HEK293 (cell line): ENCODE data around the gene LONP2.

Experiments
- ELK4 ChIP-seq: IDR thresholded peaks from 2 replicates; pipeline ENCODE4 v1.6.1; 2011; ENCODE audit warnings: mild to moderate bottlenecking, low read depth, low read length, borderline replicate concordance
- FEZF1 ChIP-seq: fragments of 450-650 bp; formaldehyde crosslinking; IDR thresholded peaks from 2 replicates; pipeline ENCODE4 v1.5.1; 2016; ENCODE audit warnings: missing biosample characterization, missing genetic modification characterization
- KLF1 ChIP-seq: fragments of 450-650 bp; formaldehyde crosslinking; IDR thresholded peaks from 2 replicates; pipeline ENCODE4 v1.5.1; 2016; ENCODE audit warnings: missing biosample characterization, missing genetic modification characterization
- KLF10 ChIP-seq: fragments of 450-650 bp; IDR thresholded peaks from 2 replicates; pipeline ENCODE4 v1.5.1; 2018; ENCODE audit warnings: missing biosample characterization, mild to moderate bottlenecking, missing genetic modification characterization
- KLF8 ChIP-seq: fragments of 450-650 bp; formaldehyde crosslinking; IDR thresholded peaks from 2 replicates; pipeline ENCODE4 v1.5.1; 2016; ENCODE audit warnings: missing biosample characterization, missing genetic modification characterization
- OSR2 ChIP-seq: fragments of 450-650 bp; formaldehyde crosslinking; IDR thresholded peaks from 2 replicates; pipeline ENCODE4 v1.5.1; 2016; ENCODE audit warnings: missing biosample characterization, missing genetic modification characterization
- RBAK ChIP-seq: fragments of 450-650 bp; formaldehyde crosslinking; IDR thresholded peaks from 2 replicates; pipeline ENCODE4 v1.5.1; 2016; ENCODE audit warnings: missing biosample characterization, missing genetic modification characterization
- SCRT1 ChIP-seq: fragments of 450-650 bp; formaldehyde crosslinking; IDR thresholded peaks from 2 replicates; pipeline ENCODE4 v1.5.1; 2016; ENCODE audit warnings: missing biosample characterization, missing genetic modification characterization, borderline replicate concordance
- SETDB1 ChIP-seq: IDR thresholded peaks from one replicate; pipeline ENCODE4 v1.6.1; 2017; ENCODE audit warnings: mild to moderate bottlenecking, low read length, moderate library complexity, mixed read lengths; ENCODE audit not compliant: insufficient read length
- TSHZ1 ChIP-seq: fragments of 450-650 bp; formaldehyde crosslinking; IDR thresholded peaks from 2 replicates; pipeline ENCODE4 v1.5.1; 2016; ENCODE audit warnings: missing biosample characterization, missing genetic modification characterization, borderline replicate concordance
- ZBTB10 ChIP-seq: fragments of 450-650 bp; formaldehyde crosslinking; IDR thresholded peaks from 2 replicates; pipeline ENCODE4 v1.5.1; 2016; ENCODE audit warnings: missing biosample characterization, missing genetic modification characterization
- ZBTB17 ChIP-seq: fragments of 450-650 bp; formaldehyde crosslinking; IDR thresholded peaks from 2 replicates; pipeline ENCODE4 v1.5.1; 2016; ENCODE audit warnings: missing biosample characterization, missing genetic modification characterization
- ZBTB6 ChIP-seq: fragments of 450-650 bp; formaldehyde crosslinking; IDR thresholded peaks from 2 replicates; pipeline ENCODE4 v1.5.1; 2017; ENCODE audit warnings: missing biosample characterization, missing genetic modification characterization
- ZFP37 ChIP-seq: fragments of 450-650 bp; formaldehyde crosslinking; IDR thresholded peaks from 2 replicates; pipeline ENCODE4 v1.5.1; 2016; ENCODE audit warnings: missing biosample characterization, missing genetic modification characterization
- ZNF214 ChIP-seq: fragments of 450-650 bp; formaldehyde crosslinking; IDR thresholded peaks from 2 replicates; pipeline ENCODE4 v1.5.1; 2017; ENCODE audit warnings: missing biosample characterization, mild to moderate bottlenecking, missing genetic modification characterization, borderline replicate concordance
- ZNF354C ChIP-seq: fragments of 450-650 bp; formaldehyde crosslinking; IDR thresholded peaks from 2 replicates; pipeline ENCODE4 v1.5.1; 2016; ENCODE audit warnings: missing biosample characterization, missing genetic modification characterization, low read depth, borderline replicate concordance
- ZNF501 ChIP-seq: fragments of 450-650 bp; formaldehyde crosslinking; IDR thresholded peaks from 2 replicates; pipeline ENCODE4 v1.5.1; 2016; ENCODE audit warnings: missing biosample characterization, missing genetic modification characterization
- ZNF548 ChIP-seq: fragments of 450-650 bp; formaldehyde crosslinking; IDR thresholded peaks from 2 replicates; pipeline ENCODE4 v1.5.1; 2016; ENCODE audit warnings: missing biosample characterization, missing genetic modification characterization
- ZNF624 ChIP-seq: fragments of 450-650 bp; formaldehyde crosslinking; IDR thresholded peaks from 2 replicates; pipeline ENCODE4 v1.5.1; 2017; ENCODE audit warnings: missing biosample characterization, missing genetic modification characterization
- ZNF747 ChIP-seq: fragments of 450-650 bp; formaldehyde crosslinking; IDR thresholded peaks from 2 replicates; pipeline ENCODE4 v1.5.1; 2016; ENCODE audit warnings: missing biosample characterization, missing genetic modification characterization
- ZXDB ChIP-seq: fragments of 450-650 bp; formaldehyde crosslinking; IDR thresholded peaks from 2 replicates; pipeline ENCODE4 v1.5.1; 2016; ENCODE audit warnings: missing biosample characterization, missing genetic modification characterization
- TF ChIP-seq, protein P1 (sequence below): fragments of 450-650 bp; formaldehyde crosslinking; IDR thresholded peaks from 2 replicates; pipeline ENCODE4 v1.5.1; 2016; ENCODE audit warnings: missing biosample characterization, missing genetic modification characterization
- TF ChIP-seq, protein P2 (sequence below): fragments of 450-650 bp; formaldehyde crosslinking; IDR thresholded peaks from 2 replicates; pipeline ENCODE4 v1.5.1; 2017; ENCODE audit warnings: missing biosample characterization, mild to moderate bottlenecking, missing genetic modification characterization, moderate library complexity
- TF ChIP-seq, protein P3 (sequence below): fragments of 450-650 bp; formaldehyde crosslinking; IDR thresholded peaks from 2 replicates; pipeline ENCODE4 v1.5.1; 2016; ENCODE audit warnings: missing biosample characterization, missing genetic modification characterization

Gene LONP2

DNA sequence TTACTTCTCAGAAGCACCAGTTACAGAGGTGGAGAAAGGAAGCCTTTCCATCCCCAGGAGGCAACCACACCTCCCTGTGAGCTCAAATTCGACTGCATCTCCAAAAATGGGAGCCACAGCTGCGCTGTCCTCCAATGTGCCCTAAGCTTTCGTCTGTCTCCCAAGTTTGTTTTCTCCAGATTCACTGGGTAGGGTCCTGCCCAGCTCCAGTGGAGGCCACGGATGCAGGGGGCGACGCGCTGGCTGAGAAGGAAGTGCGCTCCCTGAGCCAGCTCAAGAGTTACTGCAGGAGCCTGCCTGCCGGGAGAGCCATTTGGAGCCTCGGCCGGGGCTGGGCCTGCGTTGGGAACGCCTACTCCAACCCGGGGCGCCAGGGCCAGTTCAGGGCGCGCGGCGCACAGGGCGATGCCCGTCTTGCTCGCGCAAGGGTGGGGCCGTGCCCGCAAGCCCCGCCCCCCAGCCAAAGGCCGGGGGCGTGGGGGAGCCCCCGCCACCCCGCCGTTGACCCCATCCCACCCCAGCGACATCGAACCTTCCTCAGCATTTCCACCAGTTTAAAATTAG is 121.6 kb downstream of the LONP2 start (continued):
- TF ChIP-seq TSHZ1 (tag by site-specific recombination) (no peak), ZBTB10 (tag by site-specific recombination) (no peak), ZNF501 (tag by site-specific recombination) (no peak), ZNF747 (no peak), ZNF214 (tag by site-specific recombination) (no peak), ZXDB (tag by site-specific recombination) (no peak), ELK4 (no peak), FEZF1 (tag by site-specific recombination) (no peak), ZNF624 (no peak), OSR2 (tag by site-specific recombination) (peak; percentile 45), SCRT1 (tag by site-specific recombination) (no peak), KLF1 (tag by site-specific recombination) (peak; percentile 86), ZBTB6 (tag by site-specific recombination) (peak; percentile 78), ZFP37 (tag by site-specific recombination) (no peak), KLF10 (no peak), ZNF354C (tag by site-specific recombination) (no peak), RBAK (no peak), ZNF548 (tag by site-specific recombination) (no peak), KLF8 (peak; percentile 48; the same call in 1 of the 2 replicates), SETDB1 (no peak), ZBTB17 (tag by site-specific recombination) (no peak)
- TF ChIP-seq, protein P1, sequence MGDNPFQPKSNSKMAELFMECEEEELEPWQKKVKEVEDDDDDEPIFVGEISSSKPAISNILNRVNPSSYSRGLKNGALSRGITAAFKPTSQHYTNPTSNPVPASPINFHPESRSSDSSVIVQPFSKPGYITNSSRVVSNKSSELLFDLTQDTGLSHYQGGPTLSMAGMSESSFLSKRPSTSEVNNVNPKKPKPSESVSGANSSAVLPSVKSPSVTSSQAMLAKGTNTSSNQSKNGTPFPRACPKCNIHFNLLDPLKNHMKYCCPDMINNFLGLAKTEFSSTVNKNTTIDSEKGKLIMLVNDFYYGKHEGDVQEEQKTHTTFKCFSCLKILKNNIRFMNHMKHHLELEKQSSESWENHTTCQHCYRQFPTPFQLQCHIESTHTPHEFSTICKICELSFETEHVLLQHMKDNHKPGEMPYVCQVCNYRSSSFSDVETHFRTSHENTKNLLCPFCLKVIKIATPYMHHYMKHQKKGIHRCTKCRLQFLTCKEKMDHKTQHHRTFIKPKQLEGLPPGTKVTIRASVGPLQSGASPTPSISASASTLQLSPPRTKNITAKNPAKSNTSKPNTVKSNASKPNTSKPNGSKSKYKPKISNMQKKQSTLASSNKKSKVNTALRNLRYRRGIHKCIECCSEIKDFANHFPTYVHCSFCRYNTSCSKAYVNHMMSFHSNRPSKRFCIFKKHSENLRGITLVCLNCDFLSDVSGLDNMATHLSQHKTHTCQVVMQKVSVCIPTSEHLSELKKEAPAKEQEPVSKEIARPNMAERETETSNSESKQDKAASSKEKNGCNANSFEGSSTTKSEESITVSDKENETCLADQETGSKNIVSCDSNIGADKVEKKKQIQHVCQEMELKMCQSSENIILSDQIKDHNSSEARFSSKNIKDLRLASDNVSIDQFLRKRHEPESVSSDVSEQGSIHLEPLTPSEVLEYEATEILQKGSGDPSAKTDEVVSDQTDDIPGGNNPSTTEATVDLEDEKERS (tag by site-specific recombination) = no peak
- TF ChIP-seq, protein P2, sequence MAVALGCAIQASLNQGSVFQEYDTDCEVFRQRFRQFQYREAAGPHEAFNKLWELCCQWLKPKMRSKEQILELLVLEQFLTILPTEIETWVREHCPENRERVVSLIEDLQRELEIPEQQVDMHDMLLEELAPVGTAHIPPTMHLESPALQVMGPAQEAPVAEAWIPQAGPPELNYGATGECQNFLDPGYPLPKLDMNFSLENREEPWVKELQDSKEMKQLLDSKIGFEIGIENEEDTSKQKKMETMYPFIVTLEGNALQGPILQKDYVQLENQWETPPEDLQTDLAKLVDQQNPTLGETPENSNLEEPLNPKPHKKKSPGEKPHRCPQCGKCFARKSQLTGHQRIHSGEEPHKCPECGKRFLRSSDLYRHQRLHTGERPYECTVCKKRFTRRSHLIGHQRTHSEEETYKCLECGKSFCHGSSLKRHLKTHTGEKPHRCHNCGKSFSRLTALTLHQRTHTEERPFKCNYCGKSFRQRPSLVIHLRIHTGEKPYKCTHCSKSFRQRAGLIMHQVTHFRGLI = no peak
- TF ChIP-seq, protein P3, sequence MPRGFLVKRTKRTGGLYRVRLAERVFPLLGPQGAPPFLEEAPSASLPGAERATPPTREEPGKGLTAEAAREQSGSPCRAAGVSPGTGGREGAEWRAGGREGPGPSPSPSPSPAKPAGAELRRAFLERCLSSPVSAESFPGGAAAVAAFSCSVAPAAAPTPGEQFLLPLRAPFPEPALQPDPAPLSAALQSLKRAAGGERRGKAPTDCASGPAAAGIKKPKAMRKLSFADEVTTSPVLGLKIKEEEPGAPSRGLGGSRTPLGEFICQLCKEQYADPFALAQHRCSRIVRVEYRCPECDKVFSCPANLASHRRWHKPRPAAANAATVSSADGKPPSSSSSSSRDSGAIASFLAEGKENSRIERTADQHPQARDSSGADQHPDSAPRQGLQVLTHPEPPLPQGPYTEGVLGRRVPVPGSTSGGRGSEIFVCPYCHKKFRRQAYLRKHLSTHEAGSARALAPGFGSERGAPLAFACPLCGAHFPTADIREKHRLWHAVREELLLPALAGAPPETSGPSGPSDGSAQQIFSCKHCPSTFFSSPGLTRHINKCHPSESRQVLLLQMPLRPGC (tag by site-specific recombination) = no peak
